Immature natural killer cell (primary cell): ENCODE results near the gene GID8. TPM values are rescaled to one million over a fixed set of nuclear protein-coding genes. Genes with fewer than 3 reads are reported as not detected.
A peak's percentile ranks its signal among the peaks of the same experiment; 100 is the strongest.

Experiments
- DNase-seq, 3 donors: peaks; one replicate each; pipeline ENCODE4 v3.0.0; 2022; ENCODE audit warnings: mixed read lengths in 1 of 3
- H3K27ac Mint-ChIP-seq, 6 donors: one replicate each; pipeline ENCODE4 v1.8.0; 2020; ENCODE audit warnings: mixed read lengths in 6 of 6, mild to moderate bottlenecking in 5 of 6, inconsistent platforms in 4 of 6, moderate library complexity in 3 of 6
- H3K27me3 Mint-ChIP-seq, 3 donors: one replicate each; pipeline ENCODE4 v1.8.0; 2020 to 2021; ENCODE audit warnings: low read depth in 3 of 3, mild to moderate bottlenecking in 3 of 3, mixed read lengths in 3 of 3, moderate library complexity in 3 of 3, inconsistent platforms in 1 of 3
- H3K36me3 Mint-ChIP-seq, 3 donors: one replicate each; pipeline ENCODE4 v1.8.0; 2020; ENCODE audit warnings: mixed read lengths in 3 of 3, inconsistent platforms in 2 of 3, mild to moderate bottlenecking in 2 of 3
- H3K4me1 Mint-ChIP-seq, 2 donors: one replicate each; pipeline ENCODE4 v1.8.0; 2020; ENCODE audit warnings: inconsistent platforms in 2 of 2, mild to moderate bottlenecking in 2 of 2, mixed read lengths in 2 of 2, moderate library complexity in 1 of 2
- H3K4me3 Mint-ChIP-seq, 5 donors: one replicate each; pipeline ENCODE4 v1.8.0; 2020; ENCODE audit warnings: mild to moderate bottlenecking in 5 of 5, mixed read lengths in 5 of 5, inconsistent platforms in 3 of 5, moderate library complexity in 3 of 5
- H3K9me3 Mint-ChIP-seq, 6 donors: one replicate each; pipeline ENCODE4 v1.8.0; 2020; ENCODE audit warnings: mild to moderate bottlenecking in 6 of 6, mixed read lengths in 6 of 6, inconsistent platforms in 4 of 6, moderate library complexity in 3 of 6
- polyA plus RNA-seq, 3 donors: library from polyadenylated mRNA; unstranded; fragments of 300-500 nt; fragmentation: Illumina TruSeq; gene quantifications; one replicate each; pipeline ENCODE4 v1.2.3, GENCODE V29; 2021

Gene GID8
- polyA plus RNA-seq, 3 donors from 2014 or later: 20.7 to 26.8 (median 21.3) TPM

GRCh38 chr20:62962891-62963613 is 25.1 kb downstream of the GID8 start:
- H3K27me3 Mint-ChIP-seq: no peaks in the 10 kb centered on the region
- H3K4me3 Mint-ChIP-seq: no peak overlapping the region
- no peak for DNase-seq
- H3K27ac Mint-ChIP-seq: no peak overlapping the region
- peaks cover 11 to 13% of the 10 kb centered on the region in 2 donors for H3K4me1 Mint-ChIP-seq
- no peaks in the 10 kb centered on the region for H3K9me3 Mint-ChIP-seq
- H3K36me3 Mint-ChIP-seq: peaks cover 0 to 3% (median 0%) of the 10 kb centered on the region in 3 donors

GRCh38 chr20:62963614-62964397 is 25.9 kb downstream of the GID8 start:
- Mint-ChIP-seq H3K27ac (no peak overlapping the region), H3K36me3 (peaks cover 0 to 3% (median 0%) of the 10 kb centered on the region in 3 donors), H3K27me3 (no peaks in the 10 kb centered on the region), H3K9me3 (no peaks in the 10 kb centered on the region), H3K4me3 (no peak overlapping the region), H3K4me1 (peaks cover 11 to 13% of the 10 kb centered on the region in 2 donors)
- DNase-seq: no peak

GRCh38 chr20:62964700-62965099 is 26.8 kb downstream of the GID8 start:
- Mint-ChIP-seq H3K4me3 (no peak overlapping the region), H3K4me1 (peaks cover 5% of the 10 kb centered on the region in 2 donors), H3K27ac (no peak overlapping the region)

GRCh38 chr20:62965363-62965771 is 27.4 kb downstream of the GID8 start:
- no peak overlapping the region for H3K4me3 Mint-ChIP-seq
- no peaks in the 10 kb centered on the region for H3K27me3 Mint-ChIP-seq
- no peak for DNase-seq
- no peaks in the 10 kb centered on the region for H3K9me3 Mint-ChIP-seq
- peaks cover 0 to 3% (median 0%) of the 10 kb centered on the region in 3 donors for H3K36me3 Mint-ChIP-seq
- no peaks in the 10 kb centered on the region for H3K4me1 Mint-ChIP-seq
- H3K27ac Mint-ChIP-seq: no peak overlapping the region

More at GRCh38 chr20:62964700-62965099, 26.8 kb downstream of the GID8 start:
- peaks cover 0 to 3% (median 0%) of the 10 kb centered on the region in 3 donors for H3K36me3 Mint-ChIP-seq
- no peaks in the 10 kb centered on the region for H3K27me3 Mint-ChIP-seq
- DNase-seq: no peak
- H3K9me3 Mint-ChIP-seq: no peaks in the 10 kb centered on the region

- H3K4me3 Mint-ChIP-seq: no peak overlapping the region
- peaks cover 0 to 3% (median 0%) of the 10 kb centered on the region in 3 donors for H3K36me3 Mint-ChIP-seq
- peaks cover 0 to 3% (median 2%) of the 10 kb centered on the region in 3 donors for H3K27me3 Mint-ChIP-seq
- no peak for DNase-seq
- peaks cover 3% of the 10 kb centered on the region in 2 donors for H3K4me1 Mint-ChIP-seq
- no peak overlapping the region for H3K27ac Mint-ChIP-seq
- H3K9me3 Mint-ChIP-seq: no peaks in the 10 kb centered on the region
Measured at GRCh38 chr20:62966212-62967148, 28.5 kb downstream of the GID8 start.

GRCh38 chr20:62967149-62967501 is 29.2 kb downstream of the GID8 start:
- H3K27me3 Mint-ChIP-seq: peaks cover 2 to 6% (median 4%) of the 10 kb centered on the region in 3 donors

GRCh38 chr20:62967628-62968351 is 29.8 kb downstream of the GID8 start:
- Mint-ChIP-seq H3K4me3 (no peak overlapping the region), H3K9me3 (no peaks in the 10 kb centered on the region), H3K27ac (no peak overlapping the region), H3K4me1 (peaks cover 12 to 14% of the 10 kb centered on the region in 2 donors), H3K27me3 (peaks cover 4 to 10% (median 6%) of the 10 kb centered on the region in 3 donors), H3K36me3 (peaks cover 0 to 3% (median 0%) of the 10 kb centered on the region in 3 donors)
- DNase-seq: no peak

More at GRCh38 chr20:62967149-62967501, 29.2 kb downstream of the GID8 start:
- Mint-ChIP-seq H3K27ac (no peak overlapping the region), H3K4me3 (no peak overlapping the region), H3K36me3 (peaks cover 0 to 3% (median 0%) of the 10 kb centered on the region in 3 donors), H3K9me3 (no peaks in the 10 kb centered on the region), H3K4me1 (peaks cover 8 to 9% of the 10 kb centered on the region in 2 donors)
- no peak for DNase-seq

GRCh38 chr20:62968378-62969178 is 30.6 kb downstream of the GID8 start:
- Mint-ChIP-seq H3K36me3 (peaks cover 0 to 3% (median 0%) of the 10 kb centered on the region in 3 donors), H3K27ac (no peak overlapping the region), H3K27me3 (peaks cover 8 to 10% (median 10%) of the 10 kb centered on the region in 3 donors), H3K4me1 (peaks cover 13 to 14% of the 10 kb centered on the region in 2 donors), H3K9me3 (no peaks in the 10 kb centered on the region), H3K4me3 (no peak overlapping the region)
- no peak for DNase-seq

- no peaks in the 10 kb centered on the region for H3K9me3 Mint-ChIP-seq
- no peak for DNase-seq
- peaks cover 10 to 13% (median 10%) of the 10 kb centered on the region in 3 donors for H3K27me3 Mint-ChIP-seq
- no peak overlapping the region for H3K4me3 Mint-ChIP-seq
- H3K27ac Mint-ChIP-seq: no peak overlapping the region
- peaks cover 14% of the 10 kb centered on the region in 2 donors for H3K4me1 Mint-ChIP-seq
- H3K36me3 Mint-ChIP-seq: peaks cover 0 to 3% (median 0%) of the 10 kb centered on the region in 3 donors
Measured at GRCh38 chr20:62969179-62969760, 31.3 kb downstream of the GID8 start.

- H3K27me3 Mint-ChIP-seq: peaks cover 10 to 20% (median 11%) of the 10 kb centered on the region in 3 donors
- H3K36me3 Mint-ChIP-seq: peaks cover 0 to 3% (median 0%) of the 10 kb centered on the region in 3 donors
- H3K9me3 Mint-ChIP-seq: no peaks in the 10 kb centered on the region
- DNase-seq: no peak
- peak overlapping the region in 1 of 6 donors; percentile 40 for H3K27ac Mint-ChIP-seq
- H3K4me1 Mint-ChIP-seq: peaks cover 14% of the 10 kb centered on the region in 2 donors
- no peak overlapping the region for H3K4me3 Mint-ChIP-seq
Measured at GRCh38 chr20:62969939-62970306, 32.0 kb downstream of the GID8 start.

GRCh38 chr20:62970307-62971210 is 32.6 kb downstream of the GID8 start:
- Mint-ChIP-seq H3K4me1 (peaks cover 14% of the 10 kb centered on the region in 2 donors), H3K27ac (no peak overlapping the region), H3K9me3 (no peaks in the 10 kb centered on the region), H3K36me3 (peaks cover 0 to 3% (median 0%) of the 10 kb centered on the region in 3 donors), H3K4me3 (no peak overlapping the region), H3K27me3 (peaks cover 10 to 20% (median 11%) of the 10 kb centered on the region in 3 donors)
- DNase-seq: no peak
